ENCODE results near the gene CEP120.
"Not testable (repeated sequence)": the region's sequence is repeated elsewhere in the genome, so short reads cannot be mapped to it uniquely, and the experiment has no call there.

The CEP120 gene

DNA sequence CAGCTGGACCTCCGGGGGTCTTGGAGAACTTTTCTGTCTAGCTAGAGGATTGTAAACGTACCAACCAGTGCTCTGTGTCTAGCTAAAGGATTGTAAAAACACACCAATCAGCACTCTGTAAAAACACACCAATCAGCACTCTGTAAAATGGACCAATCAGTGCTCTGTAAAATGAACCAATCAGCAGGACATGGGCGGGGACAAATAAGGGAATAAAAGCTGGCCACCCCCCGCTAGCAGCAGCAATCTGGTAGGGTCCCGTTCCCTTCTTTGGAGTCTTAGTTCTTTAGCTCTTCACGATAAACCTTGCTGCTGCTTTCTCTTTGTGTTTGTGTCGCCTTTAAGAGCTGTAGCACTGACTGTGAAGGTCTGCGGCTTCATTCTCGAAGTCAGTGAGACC, 114.8 kb downstream of the CEP120 start:
- not testable (repeated sequence) for H3K4me3 ChIP-seq (ENCODE audit: low read length in 2 of 2); H3K18ac ChIP-seq (ENCODE audit: low read length); H2BK12ac ChIP-seq (ENCODE audit: low read length); H3K9me3 ChIP-seq (replicated peaks in 1 of 2; ENCODE audit: control insufficient read depth in 2 of 2, insufficient read depth in 1 of 2, low read depth in 1 of 2, low read length in 2 of 2); H3K14ac ChIP-seq (ENCODE audit: low read length); H3K4me1 ChIP-seq (ENCODE audit: control insufficient read depth in 2 of 2, insufficient read depth in 1 of 2, low read depth in 1 of 2, low read length in 2 of 2); H3K9ac ChIP-seq (ENCODE audit: low read depth, low read length, poor library complexity); H3K4me2 ChIP-seq (ENCODE audit: insufficient read depth, low read length, poor library complexity, severe bottlenecking); H3K4ac ChIP-seq (ENCODE audit: low read length); H3K23ac ChIP-seq (ENCODE audit: low read depth, low read length, poor library complexity); H2AFZ ChIP-seq (ENCODE audit: low read length); H3K27me3 ChIP-seq (ENCODE audit: control insufficient read depth in 3 of 3, insufficient read depth in 3 of 3, low read depth in 1 of 3, low read length in 3 of 3); DNase-seq (ENCODE audit: low spot score); H4K8ac ChIP-seq (ENCODE audit: low read depth, low read length); H4K91ac ChIP-seq (ENCODE audit: low read depth, low read length, poor library complexity); H3K27ac ChIP-seq (replicated peaks; ENCODE audit: low read length); H2BK120ac ChIP-seq (ENCODE audit: low read depth, low read length); H3K36me3 ChIP-seq (replicated peaks in 1 of 2; ENCODE audit: control insufficient read depth in 2 of 2, insufficient read depth in 2 of 2, low read length in 2 of 2); H2BK5ac ChIP-seq (ENCODE audit: low read length); H2AK5ac ChIP-seq (ENCODE audit: low read depth, low read length); H2BK15ac ChIP-seq (ENCODE audit: low read length); H3K79me1 ChIP-seq (ENCODE audit: low read depth, low read length)
- no CpG with 5 or more reads among the region's 9 CpGs for WGBS, 2 donors (ENCODE audit: extremely low coverage in 2 of 2, insufficient read length in 2 of 2, insufficient replicate concordance in 1 of 2)

DNA sequence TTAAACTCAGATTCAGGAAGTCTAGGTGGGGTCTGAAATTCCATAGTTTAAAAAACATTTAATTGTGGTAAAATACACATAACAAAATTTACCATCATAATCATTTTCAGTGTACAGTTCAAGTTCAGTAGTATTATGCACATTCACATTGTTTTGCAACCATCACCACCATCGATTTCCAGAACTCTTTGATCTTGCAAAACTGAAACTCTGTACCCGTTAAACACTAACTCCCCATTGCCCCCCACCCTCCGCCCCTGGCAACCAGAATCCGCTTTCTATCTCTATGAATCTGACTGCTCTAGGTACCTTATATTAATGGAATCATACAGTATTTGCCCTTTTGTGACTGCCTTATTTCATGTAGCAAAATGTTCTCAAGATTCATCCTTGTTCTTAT, 117.5 kb downstream of the CEP120 start:
- Histone ChIP-seq H3K9me3 (replicated peaks in 1 of 2; ENCODE audit: control insufficient read depth in 2 of 2, insufficient read depth in 1 of 2, low read depth in 1 of 2, low read length in 2 of 2) (no peaks in the 10 kb centered on the region), H3K23ac (ENCODE audit: low read depth, low read length, poor library complexity) (no peak overlapping the region), H3K79me1 (ENCODE audit: low read depth, low read length) (no peaks in the 10 kb centered on the region), H2BK120ac (ENCODE audit: low read depth, low read length) (no peak overlapping the region), H2BK5ac (ENCODE audit: low read length) (no peak overlapping the region), H3K4me3 (ENCODE audit: low read length in 2 of 2) (no peak overlapping the region), H4K8ac (ENCODE audit: low read depth, low read length) (no peak overlapping the region), H3K36me3 (replicated peaks in 1 of 2; ENCODE audit: control insufficient read depth in 2 of 2, insufficient read depth in 2 of 2, low read length in 2 of 2) (no peaks in the 10 kb centered on the region), H3K4me1 (ENCODE audit: control insufficient read depth in 2 of 2, insufficient read depth in 1 of 2, low read depth in 1 of 2, low read length in 2 of 2) (no peaks in the 10 kb centered on the region), H3K9ac (ENCODE audit: low read depth, low read length, poor library complexity) (no peak overlapping the region), H2AK5ac (ENCODE audit: low read depth, low read length) (no peak overlapping the region), H3K14ac (ENCODE audit: low read length) (no peak overlapping the region), H3K4ac (ENCODE audit: low read length) (no peak overlapping the region), H3K18ac (ENCODE audit: low read length) (no peak overlapping the region), H3K4me2 (ENCODE audit: insufficient read depth, low read length, poor library complexity, severe bottlenecking) (no peak overlapping the region), H2BK15ac (ENCODE audit: low read length) (no peak overlapping the region), H2AFZ (ENCODE audit: low read length) (no peak overlapping the region), H3K27me3 (ENCODE audit: control insufficient read depth in 3 of 3, insufficient read depth in 3 of 3, low read depth in 1 of 3, low read length in 3 of 3) (no peaks in the 10 kb centered on the region), H2BK12ac (ENCODE audit: low read length) (no peak overlapping the region), H3K27ac (replicated peaks; ENCODE audit: low read length) (no peak overlapping the region), H4K91ac (ENCODE audit: low read depth, low read length, poor library complexity) (no peak overlapping the region)
- no peak for DNase-seq (ENCODE audit: low spot score)
- WGBS, 2 donors (ENCODE audit: extremely low coverage in 2 of 2, insufficient read length in 2 of 2, insufficient replicate concordance in 1 of 2) = no CpG with 5 or more reads among the region's 4 CpGs

DNA sequence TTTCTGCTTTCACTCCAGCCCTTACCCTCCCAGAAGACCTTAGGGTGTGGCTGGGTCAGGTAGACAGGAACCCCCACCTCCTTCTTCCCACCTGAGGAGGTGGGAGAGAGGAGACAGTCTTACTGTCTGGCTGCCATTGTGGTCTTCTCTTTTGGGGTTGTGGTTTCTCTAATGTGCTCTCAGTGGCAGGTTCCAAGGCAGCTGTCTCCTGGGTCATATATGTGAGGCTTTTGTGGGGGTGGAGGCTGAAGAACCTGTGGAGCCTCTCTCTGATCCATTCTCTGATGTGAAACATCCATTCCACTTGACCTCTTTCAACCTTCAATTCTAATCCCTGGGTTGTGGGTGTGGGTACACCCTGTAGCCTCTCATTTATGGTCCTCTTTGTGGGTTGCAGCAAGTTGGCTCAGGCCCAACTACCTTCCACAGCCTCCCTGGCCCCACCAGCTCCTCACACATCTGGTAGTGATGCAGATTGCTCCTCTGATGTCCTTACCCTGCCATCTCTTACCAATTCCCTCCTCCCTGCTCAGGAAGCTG, 118.4 kb downstream of the CEP120 start:
- Histone ChIP-seq H3K4me1 (ENCODE audit: control insufficient read depth in 2 of 2, insufficient read depth in 1 of 2, low read depth in 1 of 2, low read length in 2 of 2) (no peaks in the 10 kb centered on the region), H3K4ac (ENCODE audit: low read length) (no peak overlapping the region), H2AFZ (ENCODE audit: low read length) (no peak overlapping the region), H2BK15ac (ENCODE audit: low read length) (no peak overlapping the region), H2BK5ac (ENCODE audit: low read length) (no peak overlapping the region), H3K27me3 (ENCODE audit: control insufficient read depth in 3 of 3, insufficient read depth in 3 of 3, low read depth in 1 of 3, low read length in 3 of 3) (no peaks in the 10 kb centered on the region), H3K14ac (ENCODE audit: low read length) (no peak overlapping the region), H3K27ac (replicated peaks; ENCODE audit: low read length) (no peak overlapping the region), H4K8ac (ENCODE audit: low read depth, low read length) (no peak overlapping the region), H3K79me1 (ENCODE audit: low read depth, low read length) (no peaks in the 10 kb centered on the region), H3K18ac (ENCODE audit: low read length) (peak overlapping the region; percentile 28), H4K91ac (ENCODE audit: low read depth, low read length, poor library complexity) (no peak overlapping the region), H3K4me3 (ENCODE audit: low read length in 2 of 2) (no peak overlapping the region), H3K4me2 (ENCODE audit: insufficient read depth, low read length, poor library complexity, severe bottlenecking) (no peak overlapping the region), H3K23ac (ENCODE audit: low read depth, low read length, poor library complexity) (no peak overlapping the region), H3K9ac (ENCODE audit: low read depth, low read length, poor library complexity) (no peak overlapping the region), H3K36me3 (replicated peaks in 1 of 2; ENCODE audit: control insufficient read depth in 2 of 2, insufficient read depth in 2 of 2, low read length in 2 of 2) (no peaks in the 10 kb centered on the region), H3K9me3 (replicated peaks in 1 of 2; ENCODE audit: control insufficient read depth in 2 of 2, insufficient read depth in 1 of 2, low read depth in 1 of 2, low read length in 2 of 2) (no peaks in the 10 kb centered on the region), H2BK12ac (ENCODE audit: low read length) (no peak overlapping the region), H2AK5ac (ENCODE audit: low read depth, low read length) (no peak overlapping the region), H2BK120ac (ENCODE audit: low read depth, low read length) (no peak overlapping the region)
- DNase-seq (ENCODE audit: low spot score) = no peak

DNA sequence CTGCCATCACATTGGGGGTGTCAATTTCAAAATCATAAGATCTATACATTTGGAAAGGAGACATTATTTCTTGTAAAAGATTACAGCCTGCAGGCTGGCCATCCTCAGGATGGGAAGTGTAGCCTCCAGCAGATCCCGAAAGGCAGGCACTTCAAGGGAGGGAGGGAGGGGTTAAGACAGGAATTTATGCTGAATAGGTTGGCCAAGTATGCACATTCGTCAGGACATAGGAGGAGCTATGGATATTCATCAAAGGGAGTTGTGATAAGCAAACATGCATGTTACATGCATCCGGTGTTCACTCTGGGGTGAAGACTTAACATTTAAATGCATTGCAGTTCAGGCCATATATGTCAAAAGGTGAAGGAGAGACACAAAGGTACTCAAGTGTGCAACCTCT, 119.4 kb downstream of the CEP120 start:
- Histone ChIP-seq H3K27me3 (ENCODE audit: control insufficient read depth in 3 of 3, insufficient read depth in 3 of 3, low read depth in 1 of 3, low read length in 3 of 3) (no peaks in the 10 kb centered on the region), H2BK5ac (ENCODE audit: low read length) (no peak overlapping the region), H3K4ac (ENCODE audit: low read length) (no peak overlapping the region), H3K9me3 (replicated peaks in 1 of 2; ENCODE audit: control insufficient read depth in 2 of 2, insufficient read depth in 1 of 2, low read depth in 1 of 2, low read length in 2 of 2) (peaks cover 0 to 3% of the 10 kb centered on the region in 2 donors), H3K9ac (ENCODE audit: low read depth, low read length, poor library complexity) (no peak overlapping the region), H3K79me1 (ENCODE audit: low read depth, low read length) (no peaks in the 10 kb centered on the region), H3K4me1 (ENCODE audit: control insufficient read depth in 2 of 2, insufficient read depth in 1 of 2, low read depth in 1 of 2, low read length in 2 of 2) (no peaks in the 10 kb centered on the region), H3K4me2 (ENCODE audit: insufficient read depth, low read length, poor library complexity, severe bottlenecking) (no peak overlapping the region), H3K23ac (ENCODE audit: low read depth, low read length, poor library complexity) (no peak overlapping the region), H2BK15ac (ENCODE audit: low read length) (no peak overlapping the region), H4K91ac (ENCODE audit: low read depth, low read length, poor library complexity) (no peak overlapping the region), H3K4me3 (ENCODE audit: low read length in 2 of 2) (no peak overlapping the region), H3K14ac (ENCODE audit: low read length) (no peak overlapping the region), H2BK12ac (ENCODE audit: low read length) (no peak overlapping the region), H4K8ac (ENCODE audit: low read depth, low read length) (no peak overlapping the region), H3K36me3 (replicated peaks in 1 of 2; ENCODE audit: control insufficient read depth in 2 of 2, insufficient read depth in 2 of 2, low read length in 2 of 2) (no peaks in the 10 kb centered on the region), H2AFZ (ENCODE audit: low read length) (no peak overlapping the region), H2AK5ac (ENCODE audit: low read depth, low read length) (no peak overlapping the region), H2BK120ac (ENCODE audit: low read depth, low read length) (no peak overlapping the region), H3K27ac (replicated peaks; ENCODE audit: low read length) (no peak overlapping the region), H3K18ac (ENCODE audit: low read length) (no peak overlapping the region)
- WGBS, 2 donors (ENCODE audit: extremely low coverage in 2 of 2, insufficient read length in 2 of 2, insufficient replicate concordance in 1 of 2) = no CpG with 5 or more reads among the region's 3 CpGs
- DNase-seq (ENCODE audit: low spot score) = no peak

Data from neuronal stem cell (in vitro differentiated cells).